H1 (cell line): Measurements from ENCODE around the gene CRK. TPM values are rescaled to one million over a fixed set of nuclear protein-coding genes. Genes with fewer than 3 reads are reported as not detected.

Experiments used
- CTCF ChIA-PET: fragments of 300-600 bp; sonication (Branson Sonifier 250); formaldehyde crosslinking; loops from one replicate; lab custom pipeline; 2021; ENCODE audit not compliant: partially characterized antibody; lab: Charles Lee
- POLR2A ChIA-PET: fragments of 300-600 bp; sonication (Branson Sonifier 250); formaldehyde crosslinking; loops from one replicate; lab custom pipeline; 2021; ENCODE audit warnings: inconsistent platforms; ENCODE audit not compliant: partially characterized antibody; lab: Charles Lee
- DNase-seq, 2 experiments: peaks; one replicate each; pipeline versions ENCODE4 v3.0.0 to v3.0.0-alpha.2; 2010 to 2022; ENCODE audit warnings: low spot score in 2 of 2, low read depth in 1 of 2, mixed read lengths in 1 of 2
- FAIRE-seq: peaks from 2 replicates; lab custom pipeline; 2011; peaks lifted over from hg19 to GRCh38; lab: Jason Lieb, UNC
- H2AFZ ChIP-seq: 2 replicates; pipeline ENCODE4 v1.8.1; 2012; ENCODE audit warnings: low read length, inconsistent platforms
- H2AK5ac ChIP-seq: 2 replicates; pipeline ENCODE4 v1.6.1; 2013; ENCODE audit warnings: low read depth, low read length
- H2BK120ac ChIP-seq: replicated peaks from 2 replicates; pipeline ENCODE3; 2013; ENCODE audit warnings: low read depth, low read length, inconsistent platforms
- H2BK12ac ChIP-seq: 2 replicates; pipeline ENCODE4 v1.6.1; 2013; ENCODE audit warnings: low read depth, low read length
- H2BK15ac ChIP-seq: 2 replicates; pipeline ENCODE4 v1.6.1; 2013; ENCODE audit warnings: low read length
- H2BK20ac ChIP-seq: 2 replicates; pipeline ENCODE4 v1.6.1; 2013; ENCODE audit warnings: low read length
- H2BK5ac ChIP-seq: 2 replicates; pipeline ENCODE4 v1.6.1; 2013; ENCODE audit warnings: low read depth, low read length
- H3K14ac ChIP-seq: 2 replicates; pipeline ENCODE4 v1.6.1; 2013; ENCODE audit warnings: inconsistent platforms; ENCODE audit not compliant: insufficient read length
- H3K18ac ChIP-seq: 2 replicates; pipeline ENCODE4 v1.6.1; 2013; ENCODE audit warnings: low read length; ENCODE audit errors: extremely low read depth
- H3K23ac ChIP-seq: 2 replicates; pipeline ENCODE4 v1.6.1; 2013; ENCODE audit warnings: inconsistent platforms; ENCODE audit not compliant: insufficient read length
- H3K23me2 ChIP-seq: 2 replicates; pipeline ENCODE4 v1.6.1; 2013; ENCODE audit warnings: low read depth, low read length
- H3K27ac ChIP-seq: 2 replicates; pipeline ENCODE4 v1.6.1; 2011; ENCODE audit warnings: low read depth, low read length, inconsistent platforms
- H3K27me3 ChIP-seq, 4 experiments: replicated peaks in 1 of 4; 1 replicate in 1 of 4; 2 replicates in 3 of 4; pipeline versions ENCODE4 v1.6.1 to v1.8.1; 2011 to 2013; ENCODE audit warnings: low read length in 3 of 4, mild to moderate bottlenecking in 3 of 4, inconsistent platforms in 2 of 4, mixed read lengths in 2 of 4, moderate library complexity in 1 of 4; ENCODE audit not compliant: control insufficient read depth in 3 of 4, insufficient read depth in 3 of 4; ENCODE audit errors: extremely low read depth in 1 of 4
- H3K36me3 ChIP-seq, 4 experiments: 2 replicates each; pipeline versions ENCODE4 v1.6.1 to v1.8.1; 2011 to 2013; ENCODE audit warnings: mild to moderate bottlenecking in 4 of 4, low read length in 3 of 4, moderate library complexity in 2 of 4, control low read depth in 1 of 4, inconsistent platforms in 1 of 4; ENCODE audit not compliant: insufficient read depth in 4 of 4, control insufficient read depth in 2 of 4
- H3K4ac ChIP-seq: replicated peaks from 2 replicates; pipeline ENCODE3; 2013; ENCODE audit warnings: low read length, low read depth, mixed read lengths, inconsistent platforms; ENCODE audit not compliant: insufficient read length
- H3K4me1 ChIP-seq, 4 experiments: replicated peaks in 1 of 4; 1 replicate in 1 of 4; 2 replicates in 3 of 4; pipeline versions ENCODE4 v1.6.1 to v1.8.1; 2011 to 2013; ENCODE audit warnings: low read length in 3 of 4, inconsistent platforms in 2 of 4, mixed read lengths in 1 of 4; ENCODE audit not compliant: insufficient read depth in 4 of 4, control insufficient read depth in 3 of 4
- H3K4me2 ChIP-seq, 2 experiments: 2 replicates each; pipeline versions ENCODE4 v1.6.1 to v1.8.1; 2011 to 2013; ENCODE audit warnings: low read depth in 2 of 2, low read length in 2 of 2, control low read depth in 1 of 2, inconsistent platforms in 1 of 2, mild to moderate bottlenecking in 1 of 2; ENCODE audit not compliant: insufficient read depth in 1 of 2
- H3K4me3 ChIP-seq, 4 experiments: fragments of 200-600, 300-600 bp in 1 of 4; sonication (generic), shearing (Covaris generic), sonication (Bioruptor Twin) in 1 of 4; 2 replicates each; pipeline versions ENCODE4 v1.5.1 to v1.8.1; 2011 to 2016; ENCODE audit warnings: low read length in 4 of 4, low read depth in 3 of 4, control low read depth in 2 of 4, inconsistent platforms in 2 of 4, mild to moderate bottlenecking in 2 of 4, mixed read lengths in 1 of 4, moderate library complexity in 1 of 4; ENCODE audit not compliant: insufficient read depth in 2 of 4; ENCODE audit errors: extremely low read depth in 1 of 4
- H3K56ac ChIP-seq: replicated peaks from 2 replicates; pipeline ENCODE3; 2013; ENCODE audit warnings: low read depth, mild to moderate bottlenecking, mixed read lengths, low read length, inconsistent platforms; ENCODE audit not compliant: insufficient read length
- H3K79me1 ChIP-seq: 2 replicates; pipeline ENCODE4 v1.6.1; 2013; ENCODE audit warnings: low read depth, low read length, control low read depth
- H3K79me2 ChIP-seq, 2 experiments: 2 replicates each; pipeline versions ENCODE4 v1.6.1 to v1.8.1; 2012 to 2013; ENCODE audit warnings: low read length in 2 of 2, mild to moderate bottlenecking in 2 of 2, inconsistent platforms in 1 of 2; ENCODE audit not compliant: insufficient read depth in 2 of 2, control insufficient read depth in 1 of 2
- H3K9ac ChIP-seq, 4 experiments: replicated peaks in 1 of 4; 1 replicate in 1 of 4; 2 replicates in 3 of 4; pipeline versions ENCODE4 v1.6.1 to v1.8.1; 2011 to 2013; ENCODE audit warnings: low read depth in 3 of 4, low read length in 3 of 4, control low read depth in 2 of 4, mild to moderate bottlenecking in 2 of 4, moderate library complexity in 2 of 4, inconsistent platforms in 1 of 4; ENCODE audit errors: extremely low read depth in 1 of 4
- H3K9me3 ChIP-seq, 2 experiments: 2 replicates each; pipeline versions ENCODE4 v1.6.1 to v1.8.1; 2012 to 2013; ENCODE audit warnings: mild to moderate bottlenecking in 2 of 2, moderate library complexity in 2 of 2, control low read depth in 1 of 2, inconsistent platforms in 1 of 2, low read depth in 1 of 2, low read length in 1 of 2, mixed read lengths in 1 of 2; ENCODE audit not compliant: insufficient read depth in 2 of 2
- H4K20me1 ChIP-seq, 2 experiments: replicated peaks in 1 of 2; 2 replicates each; pipeline versions ENCODE3 to v1.8.1; 2011 to 2013; ENCODE audit warnings: inconsistent platforms in 2 of 2, low read length in 2 of 2, mild to moderate bottlenecking in 1 of 2; ENCODE audit not compliant: insufficient read depth in 2 of 2, control insufficient read depth in 1 of 2
- H4K5ac ChIP-seq: 2 replicates; pipeline ENCODE4 v1.6.1; 2013; ENCODE audit warnings: low read length, low read depth, mixed read lengths, inconsistent platforms; ENCODE audit not compliant: insufficient read length
- H4K8ac ChIP-seq: 2 replicates; pipeline ENCODE4 v1.8.0; 2013; ENCODE audit warnings: mild to moderate bottlenecking, moderate library complexity, low read length, inconsistent platforms; ENCODE audit not compliant: insufficient read depth; ENCODE audit errors: extremely low read depth
- H4K91ac ChIP-seq: replicated peaks from 2 replicates; pipeline ENCODE3; 2013; ENCODE audit warnings: low read length, mixed read lengths, inconsistent platforms; ENCODE audit not compliant: insufficient read length
- ASH2L ChIP-seq: fragments of 200-600, 300-600 bp; sonication (generic); IDR thresholded peaks from one replicate; pipeline ENCODE4 v1.7.1; 2017; ENCODE audit warnings: low read length
- CEBPB ChIP-seq: IDR thresholded peaks from 2 replicates; pipeline ENCODE4 v1.6.1; 2012; ENCODE audit warnings: low read depth, low read length
- CREB1 ChIP-seq: IDR thresholded peaks from 2 replicates; pipeline ENCODE4 v1.6.1; 2012; ENCODE audit warnings: inconsistent platforms
- POU5F1 ChIP-seq: IDR thresholded peaks from 2 replicates; pipeline ENCODE4 v1.6.1; 2011; ENCODE audit warnings: low read depth, mild to moderate bottlenecking, low read length, moderate library complexity
- RFX5 ChIP-seq: IDR thresholded peaks from 2 replicates; pipeline ENCODE4 v1.6.1; 2011; ENCODE audit warnings: low read depth, low read length, improper control_type of control experiment, borderline replicate concordance
- SUZ12 ChIP-seq: fragments of 200-600 bp; sonication (generic); IDR thresholded peaks from 2 replicates; pipeline ENCODE4 v1.6.1; 2012; ENCODE audit warnings: mild to moderate bottlenecking, inconsistent platforms, low read length, moderate library complexity, mixed read lengths
- TBP ChIP-seq: IDR thresholded peaks from 2 replicates; pipeline ENCODE4 v1.6.1; 2011; ENCODE audit warnings: low read depth, low read length, improper control_type of control experiment
- TEAD4 ChIP-seq: IDR thresholded peaks from 2 replicates; pipeline ENCODE4 v1.6.1; 2012; ENCODE audit warnings: low read depth, low read length, inconsistent platforms, mixed read lengths
- WGBS, 2 experiments: shearing (Covaris generic) in 1 of 2; methylation state at CpG; one replicate each; pipeline versions ENCODE4 v1.1.6 to v1.1.7; 2013 to 2015; ENCODE audit warnings: low lambda C conversion rate in 2 of 2, mixed read lengths in 2 of 2, inconsistent platforms in 1 of 2, low coverage in 1 of 2, missing lambda C conversion rate in 1 of 2; ENCODE audit not compliant: insufficient replicate concordance in 2 of 2, insufficient coverage in 1 of 2, insufficient read length in 1 of 2; ENCODE audit errors: extremely low coverage in 1 of 2, missing lambda C conversion rate in 1 of 2; 5-methylcytosine and 5-hydroxymethylcytosine counted together
- polyA plus RNA-seq, 7 experiments: library from polyadenylated mRNA; depleted of rRNA in 3 of 7; stranded (reverse) in 5 of 7; unstranded in 2 of 7; fragments of >200 nt in 5 of 7; fragments of 200-250 nt in 2 of 7; gene quantifications; 1 replicate in 5 of 7; 2 replicates in 1 of 7; 4 replicates in 1 of 7; pipeline versions ENCODE4 v1.2.1 to v1.2.3, GENCODE V29; 2011 to 2013; ENCODE audit warnings: missing spikeins in 2 of 7, mixed read lengths in 2 of 7
- total RNA-seq: library from RNA; stranded (reverse); fragmentation: NEBNext Ultra II Directional; extraction: Animal tissue kit (Norgen Biotek cat#: 25700); gene quantifications from 2 replicates; pipeline ENCODE4 v1.2.1, GENCODE V29; 2021

Gene CRK
- total and polyA plus RNA-seq, 2 of the 8 experiments (the other 6 are each of a cell fraction or from before 2014, with no cell fraction given): 32.8 to 57.1 TPM

DNA sequence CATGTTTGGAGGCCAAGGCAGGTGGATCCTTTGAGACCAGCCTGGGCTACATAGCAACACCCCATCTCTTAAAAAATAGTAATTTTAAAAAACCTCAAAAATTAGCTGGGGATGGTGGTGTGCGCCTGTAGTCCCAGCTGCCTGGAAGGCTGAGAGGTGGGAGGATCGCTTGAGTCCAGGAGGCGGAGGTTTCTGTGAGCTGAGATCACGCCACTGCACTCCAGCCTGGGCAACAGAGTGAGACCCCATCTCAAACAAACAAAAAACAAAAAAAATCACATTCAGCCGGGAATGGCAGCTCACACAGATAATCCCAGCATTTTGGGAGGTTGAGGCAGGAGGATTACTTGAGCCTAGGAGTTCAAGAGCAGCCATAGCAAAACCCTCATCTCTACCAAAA lies 39.6 kb downstream of the CRK start:
- Histone ChIP-seq H3K23me2 (no peaks in the 10 kb centered on the region; the same call in 1 of the 2 replicates), H3K9ac (no peak overlapping the region), H2BK12ac (no peak overlapping the region), H4K8ac (no peak overlapping the region), H2AK5ac (no peak overlapping the region), H3K79me2 (no peaks in the 10 kb centered on the region), H3K27ac (no peak overlapping the region), H3K4me1 (no peaks in the 10 kb centered on the region), H2BK5ac (no peak overlapping the region), H4K91ac (no peak overlapping the region), H3K36me3 (peaks cover 0 to 10% (median 6%) of the 10 kb centered on the region in 4 experiments; a peak in 5 of 8 replicates), H4K20me1 (peaks cover 0 to 1% of the 10 kb centered on the region in 2 experiments), H3K4ac (no peak overlapping the region), H3K18ac (no peak overlapping the region), H3K27me3 (no peaks in the 10 kb centered on the region), H2BK15ac (no peak overlapping the region), H3K4me2 (no peak overlapping the region), H2AFZ (no peak overlapping the region), H3K23ac (no peak overlapping the region), H2BK20ac (no peak overlapping the region), H3K79me1 (no peaks in the 10 kb centered on the region), H2BK120ac (no peak overlapping the region), H3K56ac (no peak overlapping the region), H3K9me3 (no peaks in the 10 kb centered on the region), H3K4me3 (no peak overlapping the region), H4K5ac (no peak overlapping the region), H3K14ac (no peak overlapping the region)
- FAIRE-seq: no peak
- DNase-seq: no peak
- POLR2A ChIA-PET: interaction anchor here (1.0 to 2.7 kb wide), 5 partner anchors 16 to 129 kb away, joined by 3 to 19 read pairs (median 3); partner anchors contain the start of genes CRK and YWHAE
- WGBS, 2 experiments: 91% methylated on average over 5 of the region's 5 CpGs; no CpG with 5 or more reads in 1 of the 2 experiments
- CTCF ChIA-PET: interaction anchor here (1.0 to 1.9 kb wide), 2 partner anchors 51 to 117 kb away, joined by 4 to 8 read pairs; no protein-coding TSS in a partner anchor
- TF ChIP-seq CEBPB (no peak), ASH2L (no peak), SUZ12 (no peak), CREB1 (no peak), RFX5 (no peak), POU5F1 (no peak), TBP (no peak), TEAD4 (no peak)
